HUES48 (cell line): ENCODE measurements around the gene OTX1.
A peak's percentile ranks its signal among the peaks of the same experiment; 100 is the strongest.
"Not testable (repeated sequence)": the region's sequence is repeated elsewhere in the genome, so short reads cannot be mapped to it uniquely, and the experiment has no call there.

Experiments
- H3K27ac ChIP-seq: one replicate; pipeline ENCODE4 v1.7.0; 2013; ENCODE audit warnings: low read depth, low read length, inconsistent platforms
- H3K27me3 ChIP-seq: 2 replicates; pipeline ENCODE4 v1.6.1; 2013; ENCODE audit warnings: mild to moderate bottlenecking, low read length; ENCODE audit not compliant: control insufficient read depth, insufficient read depth
- H3K36me3 ChIP-seq: 2 replicates; pipeline ENCODE4 v1.6.1; 2013; ENCODE audit warnings: low read length; ENCODE audit not compliant: control insufficient read depth, insufficient read depth
- H3K4me1 ChIP-seq: 2 replicates; pipeline ENCODE4 v1.6.1; 2013; ENCODE audit warnings: mild to moderate bottlenecking, low read length; ENCODE audit not compliant: control insufficient read depth, insufficient read depth
- H3K4me3 ChIP-seq: 2 replicates; pipeline ENCODE4 v1.5.1; 2013; ENCODE audit warnings: mild to moderate bottlenecking, low read depth, low read length
- H3K9ac ChIP-seq: 2 replicates; pipeline ENCODE4 v1.6.1; 2013; ENCODE audit warnings: mild to moderate bottlenecking, low read depth, low read length, moderate library complexity
- H3K9me3 ChIP-seq: 2 replicates; pipeline ENCODE4 v1.6.1; 2013; ENCODE audit warnings: low read length; ENCODE audit not compliant: control insufficient read depth, insufficient read depth

OTX1 gene

DNA sequence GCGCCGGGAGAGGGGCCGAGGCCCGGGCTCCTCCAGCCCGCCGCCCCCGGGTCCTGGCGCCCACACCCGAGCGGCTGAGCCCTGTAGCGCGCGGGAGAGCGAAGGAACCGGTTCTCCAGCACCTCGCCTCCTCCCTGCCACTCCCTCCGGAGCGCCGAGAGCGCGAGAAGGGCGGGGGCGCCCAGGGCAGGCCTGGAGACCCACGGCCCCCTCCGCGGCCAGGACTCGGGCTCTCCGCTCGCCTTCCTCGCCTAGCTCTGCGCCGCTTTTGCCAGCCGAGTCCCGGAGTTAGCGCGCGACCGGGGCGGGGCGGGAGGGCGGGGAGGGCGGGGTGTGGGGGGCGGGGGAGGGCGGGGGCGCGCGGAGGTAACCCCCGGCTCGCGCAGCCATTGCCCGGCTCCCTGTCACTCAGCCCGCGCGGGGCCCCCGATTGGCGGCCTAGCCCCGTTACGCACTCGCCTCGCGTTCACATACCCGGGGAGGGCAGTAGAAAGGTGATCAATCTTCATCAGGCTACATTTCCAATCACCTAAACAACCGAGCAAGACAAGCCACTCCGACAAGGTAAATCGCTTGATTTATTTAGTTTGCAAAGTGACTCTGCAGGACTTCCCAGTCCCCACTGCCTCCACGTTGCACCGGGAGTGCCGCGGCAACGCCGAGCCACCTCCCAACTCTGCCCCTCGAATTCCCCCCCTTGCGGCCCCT lies at the start of gene OTX1:
Gene OTX1, plus strand, starts transcription at position 497 of the 708 bp plus-strand sequence. CDS start 2,161 bp downstream, outside the sequence.
- H3K9me3 ChIP-seq = no peaks in the 10 kb centered on the region
- H3K4me1 ChIP-seq = peaks cover 52% of the 10 kb centered on the region
- H3K27me3 ChIP-seq = peaks cover 96% of the 10 kb centered on the region
- peak within 1 kb of the TSS; percentile 40 for H3K27ac ChIP-seq
- peak within 1 kb of the TSS; percentile 71 for H3K4me3 ChIP-seq
- no peak within 1 kb of the TSS for H3K9ac ChIP-seq
- no peaks in the 10 kb centered on the region for H3K36me3 ChIP-seq

DNA sequence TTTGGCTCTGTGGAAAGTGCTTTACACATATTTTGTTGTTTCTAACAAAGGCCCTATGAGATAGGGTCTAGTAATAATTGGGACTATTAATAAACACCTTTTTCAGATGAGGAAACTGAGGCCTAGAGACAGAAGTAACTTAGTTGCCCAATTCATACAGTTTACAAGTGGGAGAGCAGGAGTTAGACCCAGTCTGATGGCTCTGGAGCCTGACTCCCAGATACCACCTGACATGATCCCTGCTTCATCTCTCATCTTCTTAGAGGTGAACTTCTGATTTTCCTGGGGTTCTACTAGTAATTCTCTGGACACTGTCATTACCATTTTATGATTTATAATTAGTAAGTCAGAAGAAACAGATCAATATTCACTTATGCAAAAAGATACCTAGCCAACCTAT lies 49.1 kb upstream of the OTX1 start:
- H3K9ac ChIP-seq = no peak overlapping the region
- no peaks in the 10 kb centered on the region for H3K27me3 ChIP-seq
- no peak overlapping the region for H3K4me3 ChIP-seq
- peaks cover 11% of the 10 kb centered on the region; the same call in 1 of the 2 replicates for H3K4me1 ChIP-seq
- no peaks in the 10 kb centered on the region for H3K9me3 ChIP-seq
- H3K27ac ChIP-seq = no peak overlapping the region
- H3K36me3 ChIP-seq = peaks cover 4% of the 10 kb centered on the region

DNA sequence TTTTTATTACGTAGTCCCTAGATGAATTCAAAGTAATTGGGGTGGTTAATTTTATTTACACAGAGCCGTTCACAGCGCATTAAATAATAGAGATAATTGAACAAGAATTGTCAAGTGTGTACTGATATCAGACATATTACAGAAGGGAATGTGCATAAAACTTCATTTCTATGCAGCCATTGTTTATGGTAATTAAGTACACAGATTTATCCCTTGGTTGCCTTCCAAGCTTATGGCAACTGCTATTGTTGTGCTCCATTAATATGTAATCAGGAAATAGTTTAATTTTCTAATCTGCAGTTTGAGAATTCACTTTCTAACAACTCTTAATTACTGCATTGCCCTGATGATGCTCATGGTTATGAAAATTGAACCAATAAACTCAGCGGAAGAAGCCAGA lies 47.3 kb upstream of the OTX1 start:
- no peaks in the 10 kb centered on the region; the same call in 1 of the 2 replicates for H3K36me3 ChIP-seq
- no peak overlapping the region for H3K4me3 ChIP-seq

DNA sequence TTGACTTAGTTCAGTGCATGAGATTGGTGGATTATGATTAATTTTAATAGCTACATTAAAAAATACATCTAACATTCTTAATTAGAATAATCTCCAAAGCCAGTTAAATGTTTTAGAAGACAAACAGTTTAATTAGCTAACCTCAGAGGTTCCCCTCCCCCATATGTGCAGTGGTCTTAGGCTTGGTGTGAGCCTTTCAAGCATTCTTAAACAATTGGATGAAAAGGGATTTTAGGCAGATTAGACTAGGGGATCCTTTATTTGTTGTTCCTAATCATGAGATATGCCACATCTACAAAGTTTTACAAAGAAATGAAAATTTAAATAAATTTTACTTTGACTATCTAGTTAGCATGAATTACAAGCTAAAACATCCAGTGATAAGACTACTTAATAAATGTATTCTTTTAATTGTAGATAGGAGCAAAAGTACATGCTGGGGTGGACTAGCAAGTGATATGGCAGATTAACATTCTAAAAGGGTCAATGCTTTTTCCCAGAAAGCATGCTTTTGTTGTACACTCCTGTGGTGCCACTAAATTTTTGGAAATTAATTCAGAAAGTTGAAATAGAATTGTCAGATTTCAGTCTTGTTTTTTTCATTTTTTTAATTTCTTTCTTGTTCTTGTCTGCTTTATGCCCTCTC lies 42.7 kb upstream of the OTX1 start:
- H3K36me3 ChIP-seq = no peaks in the 10 kb centered on the region; the same call in 1 of the 2 replicates
- H3K27me3 ChIP-seq = no peaks in the 10 kb centered on the region
- H3K9ac ChIP-seq = no peak overlapping the region
- no peak overlapping the region for H3K27ac ChIP-seq
- H3K4me1 ChIP-seq = peaks cover 51% of the 10 kb centered on the region
- H3K4me3 ChIP-seq = no peak overlapping the region
- no peaks in the 10 kb centered on the region for H3K9me3 ChIP-seq

More for the DNA sequence above, 47.3 kb upstream of the OTX1 start:
- Histone ChIP-seq H3K9ac (no peak overlapping the region), H3K9me3 (no peaks in the 10 kb centered on the region), H3K27me3 (no peaks in the 10 kb centered on the region), H3K27ac (no peak overlapping the region), H3K4me1 (peaks cover 22% of the 10 kb centered on the region)

DNA sequence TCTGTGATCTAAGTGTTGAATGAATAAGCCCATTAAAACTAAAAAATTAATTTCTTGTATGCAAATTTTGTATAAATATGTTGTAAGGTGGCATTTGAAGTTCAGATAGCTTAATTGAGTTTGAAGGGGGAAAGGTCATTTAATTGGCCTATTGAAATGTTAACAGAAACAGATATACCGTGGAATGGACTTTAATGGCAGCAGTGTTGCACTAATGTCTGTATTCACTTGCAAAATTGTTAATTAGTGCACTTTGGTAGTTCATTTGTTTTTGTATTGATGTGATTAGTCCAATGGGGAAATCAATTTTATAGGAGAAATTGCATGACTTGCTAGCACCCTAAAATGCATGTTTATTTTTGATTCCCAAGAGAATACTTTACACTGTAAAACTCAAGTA lies 41.8 kb upstream of the OTX1 start:
- H3K27me3 ChIP-seq = no peaks in the 10 kb centered on the region

DNA sequence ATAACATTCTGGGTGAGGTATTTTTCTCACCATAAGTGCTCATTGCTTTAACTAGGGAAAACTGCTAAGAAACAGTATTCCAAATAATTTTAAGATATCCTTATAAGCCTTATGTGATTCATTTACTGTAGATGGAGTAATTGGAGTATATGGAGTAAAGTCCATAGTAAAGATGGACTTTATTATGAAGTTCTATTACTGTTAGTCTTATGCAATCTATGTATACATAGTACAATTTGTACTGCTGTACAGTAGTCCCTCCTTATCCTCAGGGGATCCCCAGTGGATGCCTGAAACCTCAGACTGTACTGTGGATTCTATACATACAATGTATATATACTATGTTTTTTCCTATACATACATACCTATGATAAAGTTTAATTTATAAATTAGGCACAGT lies 41.1 kb upstream of the OTX1 start:
- H3K27me3 ChIP-seq = no peaks in the 10 kb centered on the region
- H3K9ac ChIP-seq = no peak overlapping the region
- no peak overlapping the region for H3K4me3 ChIP-seq
- H3K36me3 ChIP-seq = no peaks in the 10 kb centered on the region
- H3K4me1 ChIP-seq = peaks cover 58% of the 10 kb centered on the region
- no peaks in the 10 kb centered on the region for H3K9me3 ChIP-seq
- peak overlapping the region; percentile 42 for H3K27ac ChIP-seq

More for the DNA sequence above, 41.8 kb upstream of the OTX1 start:
- peaks cover 58% of the 10 kb centered on the region for H3K4me1 ChIP-seq
- H3K36me3 ChIP-seq = no peaks in the 10 kb centered on the region; the same call in 1 of the 2 replicates
- H3K9me3 ChIP-seq = no peaks in the 10 kb centered on the region
- no peak overlapping the region for H3K9ac ChIP-seq
- H3K4me3 ChIP-seq = peak overlapping the region; percentile 35; the same call in 1 of the 2 replicates
- H3K27ac ChIP-seq = peak overlapping the region; percentile 42

DNA sequence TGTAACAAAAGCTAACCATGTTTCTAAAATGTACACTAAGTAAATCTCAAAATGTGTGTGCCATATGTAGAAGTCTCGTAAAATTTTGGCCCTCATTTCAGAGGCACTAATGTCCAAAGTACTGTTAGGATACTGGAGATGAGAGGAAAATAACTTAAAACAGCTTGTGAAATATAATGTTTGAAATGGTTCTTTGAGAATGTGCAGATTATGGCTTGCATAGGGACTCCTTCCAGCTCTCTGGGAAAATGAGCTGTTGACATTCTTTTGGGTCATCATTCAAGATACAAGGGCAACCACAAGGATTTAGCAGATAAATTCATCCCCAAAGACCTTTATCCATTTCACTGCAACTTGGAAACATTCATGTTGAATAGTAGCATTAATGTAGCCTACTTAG lies 38.1 kb upstream of the OTX1 start:
- Histone ChIP-seq H3K27me3 (no peaks in the 10 kb centered on the region), H3K4me1 (peaks cover 50% of the 10 kb centered on the region), H3K9me3 (no peaks in the 10 kb centered on the region), H3K27ac (no peak overlapping the region), H3K4me3 (no peak overlapping the region), H3K9ac (no peak overlapping the region), H3K36me3 (no peaks in the 10 kb centered on the region)

DNA sequence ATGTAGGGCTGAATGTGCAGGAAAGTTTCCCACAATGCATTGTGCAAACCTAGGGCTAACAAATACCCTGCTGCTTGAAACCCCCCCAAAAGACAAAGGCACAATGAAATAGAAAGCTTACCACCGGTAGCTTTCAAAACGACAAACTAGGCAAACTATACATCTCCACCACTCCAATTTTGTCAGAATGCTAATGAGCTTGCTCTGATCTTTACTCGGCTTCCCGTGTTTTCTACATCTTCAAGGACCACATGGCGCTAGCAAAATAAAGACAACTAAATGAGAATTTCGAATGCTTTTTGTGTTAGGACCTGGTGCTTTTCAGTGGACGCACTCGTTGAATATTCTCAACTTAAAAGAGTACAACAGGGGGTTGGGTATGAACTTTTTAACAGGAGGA lies 37.2 kb upstream of the OTX1 start:
- no peaks in the 10 kb centered on the region for H3K36me3 ChIP-seq
- no peak overlapping the region for H3K9ac ChIP-seq
- H3K9me3 ChIP-seq = no peaks in the 10 kb centered on the region
- no peak overlapping the region for H3K4me3 ChIP-seq
- H3K27me3 ChIP-seq = no peaks in the 10 kb centered on the region
- H3K4me1 ChIP-seq = peaks cover 41% of the 10 kb centered on the region
- peak overlapping the region; percentile 32 for H3K27ac ChIP-seq

DNA sequence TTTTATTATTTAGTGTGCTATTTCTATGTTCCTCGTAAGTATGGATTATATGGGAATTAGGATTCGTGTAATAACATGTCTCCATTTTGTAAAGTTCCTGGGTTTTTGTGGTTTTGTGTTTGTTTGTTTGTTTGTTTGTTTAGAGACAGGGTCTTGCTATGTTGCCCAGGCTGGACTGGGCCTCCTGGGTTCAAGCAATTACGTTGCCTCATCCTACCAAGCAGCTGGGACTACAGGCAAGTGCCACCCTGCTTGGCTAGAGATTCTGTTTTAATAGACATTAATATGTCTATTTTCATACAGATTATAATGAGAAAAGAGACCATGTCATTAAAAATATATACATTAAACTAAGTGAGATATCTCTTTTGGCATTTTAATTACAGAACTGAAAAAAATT lies 35.2 kb upstream of the OTX1 start:
- H3K36me3 ChIP-seq = no peaks in the 10 kb centered on the region
- H3K9me3 ChIP-seq = no peaks in the 10 kb centered on the region
- no peak overlapping the region for H3K4me3 ChIP-seq
- no peak overlapping the region for H3K9ac ChIP-seq
- H3K27me3 ChIP-seq = no peaks in the 10 kb centered on the region
- no peak overlapping the region for H3K27ac ChIP-seq
- peaks cover 22% of the 10 kb centered on the region for H3K4me1 ChIP-seq

DNA sequence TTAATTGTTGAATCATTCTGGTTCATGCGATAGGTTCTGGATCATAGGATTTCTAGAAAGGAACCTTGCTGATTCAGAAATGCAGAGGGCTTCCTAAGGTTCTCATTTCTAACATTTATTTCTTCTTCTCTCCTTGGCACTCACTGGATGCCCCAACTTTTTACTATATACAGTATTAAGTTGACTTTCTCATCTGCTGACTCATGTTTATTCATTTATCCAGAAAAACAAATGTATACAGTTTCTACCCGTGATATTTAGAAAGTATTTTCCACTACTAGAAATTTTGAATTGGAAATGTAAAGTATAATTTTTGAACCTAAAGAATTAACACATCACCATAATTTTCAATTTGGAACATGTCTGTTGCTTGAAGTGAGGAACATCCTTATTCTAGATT lies 32.2 kb upstream of the OTX1 start:
- Histone ChIP-seq H3K4me1 (peaks cover 2% of the 10 kb centered on the region; the same call in 1 of the 2 replicates), H3K27me3 (no peaks in the 10 kb centered on the region), H3K36me3 (no peaks in the 10 kb centered on the region), H3K9me3 (no peaks in the 10 kb centered on the region), H3K4me3 (no peak overlapping the region), H3K9ac (no peak overlapping the region), H3K27ac (no peak overlapping the region)

DNA sequence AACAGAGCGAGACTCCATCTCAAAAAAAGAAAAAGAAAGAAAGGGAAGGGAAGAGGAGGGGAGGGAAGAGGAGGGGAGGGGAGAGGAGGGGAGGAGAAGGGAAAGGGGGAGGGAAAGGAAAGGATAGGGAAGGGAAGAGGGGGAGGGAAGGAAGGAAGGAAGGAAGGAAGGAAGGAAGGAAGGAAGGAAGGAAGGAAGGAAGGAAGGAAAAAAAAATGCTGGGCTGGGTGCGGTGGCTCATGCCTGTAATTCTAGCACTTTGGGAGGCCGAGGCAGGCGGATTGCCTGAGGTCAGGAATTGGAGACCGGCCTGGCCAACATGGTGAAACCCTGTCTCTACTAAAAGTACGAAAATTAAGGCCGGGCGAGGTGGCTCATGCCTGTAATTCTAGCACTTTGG lies 30.9 kb upstream of the OTX1 start:
- H3K27me3 ChIP-seq, H3K9ac ChIP-seq, H3K36me3 ChIP-seq, H3K4me1 ChIP-seq, H3K4me3 ChIP-seq, H3K27ac ChIP-seq, H3K9me3 ChIP-seq: not testable (repeated sequence)
